ENCODE measurements around the gene WFDC2.

Gene WFDC2

DNA sequence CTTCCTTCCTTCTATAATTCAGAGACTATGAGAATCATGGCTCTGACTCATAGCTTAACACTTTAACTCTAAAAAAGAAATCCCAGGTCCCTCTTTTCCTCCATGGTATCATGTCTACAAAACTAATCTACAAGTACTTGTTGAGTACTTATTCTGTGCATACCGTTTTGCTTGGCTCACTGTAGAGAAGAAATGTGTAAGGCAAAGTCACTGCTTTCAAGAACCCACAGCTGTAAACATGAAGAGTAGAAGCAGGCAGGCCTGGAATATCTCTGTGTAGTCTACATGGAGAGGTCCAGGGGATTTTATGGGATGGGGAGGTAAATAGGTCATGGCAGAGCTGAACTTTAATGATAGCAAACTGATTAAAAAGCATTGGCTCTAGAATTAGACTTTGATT is 32.0 kb downstream of the WFDC2 start:
- DNase-seq = no peak

DNA sequence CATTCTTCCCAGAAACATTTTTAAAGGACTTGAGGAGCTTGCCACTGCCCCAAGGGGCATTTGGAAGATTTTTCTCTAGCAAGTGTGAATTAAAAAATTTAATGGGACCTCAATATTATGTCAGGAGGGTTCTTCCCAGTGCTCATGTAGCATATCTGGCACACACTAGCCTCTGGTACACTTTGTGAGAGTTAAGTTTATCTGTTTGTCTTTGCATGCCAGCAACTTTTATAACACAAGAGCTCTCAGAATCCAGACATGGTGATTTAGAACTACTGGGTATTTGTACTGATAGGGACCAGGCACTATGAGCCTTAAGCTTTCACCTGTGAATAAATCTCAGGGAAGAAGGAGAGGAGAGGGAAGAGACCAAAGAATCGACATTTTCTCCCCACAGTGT is 33.0 kb downstream of the WFDC2 start:
- no peak for DNase-seq

DNA sequence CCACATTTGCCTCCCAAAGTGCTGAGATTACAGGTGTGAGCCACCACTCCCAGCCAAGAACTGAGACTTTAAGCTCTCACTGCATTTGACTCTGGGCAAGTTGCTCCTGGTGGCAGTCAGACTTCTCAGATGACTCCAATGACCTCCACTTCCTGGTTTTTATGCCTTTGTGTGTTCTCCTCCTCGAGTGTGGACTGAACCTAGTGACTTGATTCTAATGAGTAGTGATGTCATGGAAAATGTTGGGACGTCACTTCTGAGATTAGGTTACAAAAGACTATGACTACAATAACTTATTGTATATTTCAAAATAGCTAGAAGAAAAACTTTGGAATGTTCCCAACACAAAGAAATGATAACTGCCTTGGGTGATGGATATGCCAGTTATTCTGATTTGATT is 33.9 kb downstream of the WFDC2 start:
- no peak for DNase-seq

DNA sequence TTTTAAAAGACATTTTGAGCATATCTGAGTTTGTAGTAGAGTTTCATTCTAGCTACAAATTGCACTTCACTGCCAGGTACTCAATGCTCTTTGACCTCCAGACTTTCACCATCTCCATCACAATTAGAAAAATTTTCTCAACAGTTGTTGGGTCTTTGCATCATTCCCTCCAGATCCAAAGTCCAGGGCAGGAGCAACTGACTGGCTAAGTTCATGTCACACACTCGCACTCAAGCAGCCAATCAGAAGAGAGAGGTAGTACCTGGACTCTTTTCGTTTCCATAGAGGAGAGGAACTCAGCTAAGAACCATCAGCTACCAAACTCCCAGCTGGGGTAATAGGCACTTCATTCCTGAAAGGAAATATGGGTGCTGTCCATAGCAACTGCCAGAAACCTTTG is 36.8 kb downstream of the WFDC2 start:
- no peak for DNase-seq

DNA sequence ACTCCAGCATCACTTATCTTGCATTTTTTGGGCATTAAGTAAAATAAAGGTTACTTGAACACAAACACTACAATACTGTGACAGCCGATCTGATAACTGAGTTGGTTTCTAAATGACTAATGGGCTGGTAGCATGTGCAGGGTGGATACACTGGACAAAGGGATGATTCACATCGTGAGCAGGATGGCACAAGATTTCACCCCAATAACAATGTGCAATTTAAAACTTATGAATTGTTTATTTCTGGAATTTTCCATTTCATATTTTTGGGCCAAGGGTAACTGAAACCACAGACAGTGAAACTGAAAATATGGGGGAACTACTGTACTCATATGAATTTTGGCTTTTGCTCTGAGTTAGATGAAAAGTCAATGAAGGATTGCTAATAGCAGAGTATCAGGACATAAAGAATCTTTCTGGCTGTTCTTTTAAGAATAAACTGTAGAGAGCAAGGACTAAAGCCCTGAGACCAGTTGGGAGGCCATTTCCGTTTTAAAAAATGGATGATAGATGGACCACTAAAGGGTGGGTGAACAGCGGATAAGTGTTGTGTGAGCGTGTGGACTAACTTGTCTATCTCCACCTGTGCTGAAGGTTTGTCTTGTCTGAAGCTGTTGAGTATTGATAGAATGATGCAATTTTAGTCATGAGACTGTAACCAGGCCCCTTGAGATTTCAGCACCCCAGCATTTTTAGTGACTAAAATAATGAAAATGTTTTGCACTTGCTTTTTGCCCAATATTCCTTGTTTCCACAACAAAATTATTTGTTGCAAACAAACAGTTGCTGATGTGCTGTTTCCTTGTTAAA is 37.7 kb downstream of the WFDC2 start:
- DNase-seq = no peak

DNA sequence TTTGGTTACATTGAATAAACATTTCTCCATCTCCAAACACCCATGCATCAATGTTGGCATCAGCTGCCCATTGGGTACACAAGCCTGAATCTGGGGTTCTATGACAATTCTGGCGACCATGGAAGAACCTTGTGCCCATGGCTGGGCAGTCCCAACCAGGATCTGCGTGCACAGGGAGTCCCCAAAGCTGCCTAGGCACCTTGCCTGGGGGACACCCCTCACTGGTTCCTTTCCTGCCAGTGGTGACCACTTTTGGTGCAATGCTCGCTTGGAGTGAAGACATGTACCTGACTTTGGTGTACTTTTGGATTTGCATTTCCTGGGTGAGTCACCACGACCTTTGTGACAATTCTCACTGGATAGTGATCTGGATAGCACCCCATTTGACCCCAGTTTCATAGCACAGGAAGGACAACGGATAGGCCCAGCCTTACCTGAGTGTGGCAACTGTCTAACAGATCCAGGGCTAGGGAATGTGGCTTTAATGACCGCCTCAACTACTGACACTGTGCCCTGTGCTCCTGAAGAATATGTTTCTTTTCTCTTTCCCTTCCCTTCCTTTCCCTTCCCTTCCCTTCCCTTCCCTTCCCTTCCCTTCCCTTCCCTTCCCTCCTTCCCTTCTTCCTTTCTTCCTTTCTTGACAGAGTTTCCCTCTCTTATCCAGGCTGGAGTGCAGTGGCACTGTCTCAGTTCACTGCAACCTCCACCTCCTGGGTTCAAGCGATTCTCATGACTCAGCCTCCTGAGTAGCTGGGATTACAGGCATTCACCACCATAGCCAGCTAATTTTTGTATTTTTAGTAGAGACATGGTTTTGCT is 38.7 kb downstream of the WFDC2 start:
- no peak for DNase-seq

DNA sequence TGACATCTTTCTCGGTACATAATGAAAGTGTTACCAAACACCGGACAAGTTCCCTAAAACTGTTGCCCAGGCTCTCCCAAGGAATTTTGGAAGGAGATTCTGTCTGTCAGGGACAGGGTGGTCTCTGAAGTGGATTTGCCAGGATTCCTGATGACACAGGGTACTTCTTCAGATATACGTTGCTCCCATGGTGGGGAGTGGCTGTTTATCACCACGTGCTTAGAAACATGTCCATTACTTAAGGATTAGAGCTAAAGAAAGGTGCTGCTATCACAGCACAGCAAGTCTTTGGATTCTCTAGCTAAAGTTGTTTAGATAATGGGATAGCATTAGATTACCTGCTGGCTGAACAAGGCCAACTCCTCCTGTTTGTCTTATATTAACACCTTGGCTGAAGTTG is 39.5 kb downstream of the WFDC2 start:
- no peak for DNase-seq

DNA sequence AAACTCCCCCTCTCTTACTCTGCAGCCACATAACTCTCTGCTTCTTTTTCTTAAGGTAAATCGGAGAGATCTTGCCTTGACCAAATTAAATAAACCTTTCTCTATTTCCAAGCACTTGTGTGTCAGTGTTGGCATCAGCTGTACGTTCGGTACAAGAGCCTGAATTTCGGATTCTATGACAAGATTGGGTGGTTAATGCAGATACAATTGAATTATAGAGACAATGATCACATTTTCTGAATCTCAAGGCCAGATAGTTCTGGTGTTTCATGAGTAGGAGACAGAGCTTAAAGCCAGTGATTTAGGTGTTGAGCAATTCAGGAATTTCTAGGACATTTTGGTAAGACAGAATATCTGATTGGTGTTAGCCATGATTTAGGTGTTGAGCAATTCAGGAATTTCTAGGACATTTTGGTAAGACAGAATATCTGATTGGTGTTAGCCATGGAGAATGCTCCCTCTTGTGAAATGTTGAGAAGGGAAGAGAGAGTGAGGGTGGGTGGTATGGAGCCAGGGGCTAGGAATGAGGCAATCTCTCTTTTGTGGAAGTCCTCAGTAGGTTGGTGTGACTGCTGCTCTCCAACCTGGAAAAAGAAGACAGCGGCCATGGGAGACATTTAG is 40.8 kb downstream of the WFDC2 start:
- DNase-seq = no peak

DNA sequence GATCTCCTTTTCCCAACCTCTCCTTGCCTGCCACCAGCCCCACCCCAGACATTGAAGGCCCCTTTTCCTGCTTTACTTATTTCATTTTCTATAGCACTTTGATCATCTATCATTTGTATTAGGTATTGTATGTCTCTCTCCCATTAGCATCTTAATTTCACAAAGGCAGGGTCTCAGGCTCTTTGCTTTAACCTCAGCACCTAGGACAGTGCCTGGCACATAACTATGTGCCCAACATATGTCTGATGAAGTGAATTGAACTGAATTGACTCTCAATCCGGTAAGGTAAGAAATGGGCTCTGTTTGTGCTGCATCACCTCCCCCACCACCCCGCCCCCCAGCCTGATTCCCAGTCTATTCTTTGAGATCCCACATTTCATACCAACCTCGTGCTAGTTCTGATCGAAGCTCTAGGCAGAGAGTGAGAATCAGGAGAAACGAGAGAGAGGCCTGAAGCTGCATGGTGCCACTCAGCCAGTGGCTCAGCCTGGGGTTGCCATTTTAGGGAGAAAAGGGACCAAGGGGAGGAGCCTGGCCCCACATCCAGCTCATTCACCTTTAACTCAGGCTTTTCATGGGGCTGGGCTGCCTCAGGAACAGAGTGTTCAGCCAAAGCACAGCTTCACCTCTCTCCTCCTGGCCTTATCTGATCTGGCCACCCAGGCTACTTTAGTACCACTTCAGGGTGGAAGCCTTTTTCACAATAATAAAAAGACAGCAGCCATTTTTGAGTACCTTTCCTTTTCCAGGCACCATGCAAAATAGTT is 45.8 kb downstream of the WFDC2 start, which contains the start of gene SPINT3:
Gene SPINT3, minus strand, starts transcription at position 476 of the 767 bp plus-strand sequence. Its CDS starts 14 bp downstream, at position 462.
- DNase-seq = no peak

DNA sequence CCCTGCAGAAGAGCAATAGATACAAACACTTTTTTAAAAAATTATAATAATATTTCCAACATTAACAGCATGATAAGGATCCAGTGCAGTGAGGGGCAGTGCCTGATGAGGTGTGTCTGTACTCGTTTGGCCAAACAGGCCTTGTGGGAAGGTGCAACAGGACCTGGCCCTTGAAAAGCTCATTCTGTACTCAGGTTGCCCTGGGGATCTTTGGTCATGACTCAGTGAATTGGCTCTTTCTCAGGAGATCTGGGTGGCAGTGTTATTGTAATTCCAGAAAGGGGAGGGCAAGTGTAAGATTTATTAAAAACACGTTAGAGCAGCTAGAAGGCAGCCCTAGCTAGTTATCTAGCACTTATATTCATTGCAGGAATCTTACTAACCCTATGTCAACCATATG is 48.7 kb downstream of the WFDC2 start:
- DNase-seq = no peak

DNA sequence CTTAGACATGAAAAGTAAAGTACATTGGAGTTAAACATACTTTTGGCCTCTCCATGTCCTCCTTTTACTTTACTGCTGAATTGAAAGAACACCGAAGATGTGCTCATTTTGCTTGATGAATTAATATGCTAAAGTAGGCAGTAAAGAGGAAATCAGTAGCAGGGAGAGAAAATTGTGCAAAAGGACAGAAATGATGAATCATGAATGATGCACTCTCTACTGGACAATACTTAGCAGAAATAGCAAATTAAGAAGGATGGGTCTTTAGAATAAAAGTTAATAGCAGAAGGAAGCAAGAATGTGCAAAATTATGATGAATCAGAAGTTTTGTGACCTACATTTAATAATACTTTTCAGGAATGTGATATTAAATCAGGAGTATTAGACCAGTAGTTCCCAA is 54.3 kb downstream of the WFDC2 start:
- no peak for DNase-seq

DNA sequence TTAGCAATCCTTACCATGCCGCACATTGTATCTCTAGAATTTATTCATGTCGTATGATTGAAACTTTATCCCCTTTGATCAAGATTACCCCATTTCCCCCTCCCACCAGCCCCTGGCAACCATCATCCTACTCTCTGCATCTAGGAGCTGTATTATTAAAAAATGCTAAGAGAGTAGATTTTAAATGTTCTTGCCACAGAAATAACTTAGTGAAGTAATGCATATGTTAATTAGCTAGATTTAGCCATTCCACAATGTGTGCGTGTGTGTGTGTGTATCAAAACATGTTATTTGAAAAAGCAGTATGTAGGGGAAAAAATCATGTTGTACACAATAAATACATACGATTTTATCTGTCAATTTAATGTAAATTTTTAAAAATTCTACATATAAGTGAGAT is 57.7 kb downstream of the WFDC2 start:
- DNase-seq = no peak

All from activated gamma-delta T cell (primary cell).